Measurements from ENCODE around the gene MYMX. TPM values are rescaled to one million over a fixed set of nuclear protein-coding genes. Genes with fewer than 3 reads are reported as not detected.

MYMX gene
- total RNA-seq, 2 donors from 2014 or later: not detected

DNA sequence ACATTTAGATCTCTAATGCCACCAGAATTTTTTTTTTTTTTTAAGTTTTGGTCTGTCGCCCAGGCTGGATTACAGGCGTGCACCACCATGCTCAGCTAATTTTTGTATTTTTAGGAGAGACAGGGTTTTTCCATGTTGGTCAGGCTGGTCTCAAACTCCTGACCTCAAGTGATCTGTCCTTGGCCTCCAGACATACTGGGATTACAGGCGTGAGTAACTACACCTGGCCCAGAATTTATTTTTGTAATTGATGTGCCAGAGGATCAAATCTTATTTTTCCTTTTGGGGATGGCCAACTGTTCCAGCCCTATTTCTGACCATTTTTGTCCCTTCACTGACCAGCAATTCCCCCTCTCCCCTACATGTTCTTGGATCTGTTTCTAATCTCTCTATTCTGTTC is 18.0 kb upstream of the MYMX start:
- H3K9me3 ChIP-seq: no peaks in the 10 kb centered on the region
- H3K4me3 ChIP-seq: no peak overlapping the region
- intact Hi-C loops (cut with DNase I): no loop called here
- DNase-seq: no peak
- no peak overlapping the region for H3K9ac ChIP-seq (ENCODE audit: low read depth in 2 of 2, low read length in 2 of 2)
- no peak overlapping the region for H3K27ac ChIP-seq
- TF ChIP-seq, protein P1, sequence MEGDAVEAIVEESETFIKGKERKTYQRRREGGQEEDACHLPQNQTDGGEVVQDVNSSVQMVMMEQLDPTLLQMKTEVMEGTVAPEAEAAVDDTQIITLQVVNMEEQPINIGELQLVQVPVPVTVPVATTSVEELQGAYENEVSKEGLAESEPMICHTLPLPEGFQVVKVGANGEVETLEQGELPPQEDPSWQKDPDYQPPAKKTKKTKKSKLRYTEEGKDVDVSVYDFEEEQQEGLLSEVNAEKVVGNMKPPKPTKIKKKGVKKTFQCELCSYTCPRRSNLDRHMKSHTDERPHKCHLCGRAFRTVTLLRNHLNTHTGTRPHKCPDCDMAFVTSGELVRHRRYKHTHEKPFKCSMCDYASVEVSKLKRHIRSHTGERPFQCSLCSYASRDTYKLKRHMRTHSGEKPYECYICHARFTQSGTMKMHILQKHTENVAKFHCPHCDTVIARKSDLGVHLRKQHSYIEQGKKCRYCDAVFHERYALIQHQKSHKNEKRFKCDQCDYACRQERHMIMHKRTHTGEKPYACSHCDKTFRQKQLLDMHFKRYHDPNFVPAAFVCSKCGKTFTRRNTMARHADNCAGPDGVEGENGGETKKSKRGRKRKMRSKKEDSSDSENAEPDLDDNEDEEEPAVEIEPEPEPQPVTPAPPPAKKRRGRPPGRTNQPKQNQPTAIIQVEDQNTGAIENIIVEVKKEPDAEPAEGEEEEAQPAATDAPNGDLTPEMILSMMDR (IDR thresholded peaks at IDR 0.05): no peak
- no peaks in the 10 kb centered on the region for H3K36me3 ChIP-seq
- no peaks in the 10 kb centered on the region for H3K27me3 ChIP-seq
- H3K4me1 ChIP-seq: no peaks in the 10 kb centered on the region

- TF ChIP-seq, protein P1 (IDR thresholded peaks at IDR 0.05): no peak
- no peaks in the 10 kb centered on the region for H3K36me3 ChIP-seq
- DNase-seq: no peak
- H3K27me3 ChIP-seq: no peaks in the 10 kb centered on the region
- no peak overlapping the region for H3K27ac ChIP-seq
- intact Hi-C loops (cut with DNase I): no loop called here
- no peak overlapping the region for H3K9ac ChIP-seq (ENCODE audit: low read depth in 2 of 2, low read length in 2 of 2)
- no peaks in the 10 kb centered on the region for H3K9me3 ChIP-seq
- no peak overlapping the region for H3K4me3 ChIP-seq
- H3K4me1 ChIP-seq: no peaks in the 10 kb centered on the region
Observed at GRCh38 chr6:44199883-44200282, 16.8 kb upstream of the MYMX start.

DNA sequence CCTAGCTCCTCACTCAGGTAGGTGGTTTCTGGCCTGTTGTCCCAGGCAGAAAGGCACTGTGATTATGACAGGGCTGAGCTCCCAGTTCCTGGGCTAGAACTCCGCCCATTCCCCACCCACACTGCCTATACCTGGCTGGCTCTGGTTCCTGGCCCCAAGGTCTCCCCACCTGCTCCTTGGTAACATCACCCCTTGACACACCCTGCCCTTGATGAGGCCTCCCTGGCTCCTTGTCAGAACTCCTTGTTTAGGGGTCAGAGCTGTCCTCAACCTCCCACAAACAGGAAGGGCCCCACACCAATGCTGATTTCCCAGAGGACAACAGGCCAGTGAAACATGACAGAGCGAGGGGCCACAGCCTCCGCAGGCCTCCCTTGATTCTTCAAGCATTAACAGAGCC is 15.5 kb upstream of the MYMX start:
- no peak overlapping the region for H3K4me3 ChIP-seq
- H3K27ac ChIP-seq: no peak overlapping the region
- TF ChIP-seq, protein P1 (IDR thresholded peaks at IDR 0.05): no peak

DNA sequence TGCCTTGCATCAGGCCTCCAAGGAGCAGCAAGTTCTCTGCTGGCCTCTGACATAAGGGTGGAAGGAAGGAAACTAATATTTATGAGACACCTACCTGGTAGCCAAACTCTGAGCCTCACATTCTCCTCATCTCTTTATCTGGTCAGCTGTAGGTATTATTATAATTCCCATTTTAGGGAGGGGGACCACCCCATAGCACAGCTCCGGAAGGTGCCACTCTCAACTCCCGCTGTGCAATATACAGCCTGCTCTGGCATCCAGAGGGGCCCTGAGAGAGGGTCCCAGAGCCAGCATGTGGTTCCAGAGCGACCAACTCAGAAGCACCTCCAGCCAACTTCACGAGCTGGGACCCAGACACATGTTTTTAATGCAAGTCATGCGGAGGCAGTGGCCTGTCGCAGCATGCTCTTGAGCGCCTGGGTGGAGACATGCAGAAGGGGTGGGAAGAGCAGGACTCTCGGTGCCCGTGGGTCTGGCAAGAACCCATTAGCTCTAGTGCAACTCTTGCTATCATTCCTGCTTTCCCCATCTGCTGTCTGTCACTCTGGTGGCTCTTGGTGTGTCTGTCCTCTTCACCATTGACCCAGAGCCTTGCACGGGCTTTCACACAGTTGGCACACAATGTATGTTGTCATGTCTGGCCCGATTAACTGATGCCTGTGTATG is 15.0 kb upstream of the MYMX start:
- TF ChIP-seq, protein P1 (IDR thresholded peaks at IDR 0.05): no peak
- no peak overlapping the region for H3K4me3 ChIP-seq
- H3K4me1 ChIP-seq: no peaks in the 10 kb centered on the region
- intact Hi-C loops (cut with DNase I): no loop called here
- no peak overlapping the region for H3K9ac ChIP-seq (ENCODE audit: low read depth in 2 of 2, low read length in 2 of 2)
- no peak for DNase-seq
- no peaks in the 10 kb centered on the region for H3K36me3 ChIP-seq
- H3K27ac ChIP-seq: no peak overlapping the region
- H3K27me3 ChIP-seq: no peaks in the 10 kb centered on the region
- no peaks in the 10 kb centered on the region for H3K9me3 ChIP-seq

More for the DNA sequence above, 15.5 kb upstream of the MYMX start:
- no peaks in the 10 kb centered on the region for H3K9me3 ChIP-seq
- no peaks in the 10 kb centered on the region for H3K4me1 ChIP-seq
- H3K9ac ChIP-seq (ENCODE audit: low read depth in 2 of 2, low read length in 2 of 2): peak overlapping the region in 1 of 2 donors; percentile 76
- intact Hi-C loops (cut with DNase I): no loop called here
- H3K27me3 ChIP-seq: no peaks in the 10 kb centered on the region
- H3K36me3 ChIP-seq: no peaks in the 10 kb centered on the region
- DNase-seq: peak; percentile 82

GRCh38 chr6:44202332-44202971 is 14.3 kb upstream of the MYMX start:
- no peak overlapping the region for H3K27ac ChIP-seq
- intact Hi-C loops (cut with DNase I): no loop called here

More at GRCh38 chr6:44202332-44202971, 14.3 kb upstream of the MYMX start:
- Histone ChIP-seq H3K36me3 (no peaks in the 10 kb centered on the region), H3K27me3 (no peaks in the 10 kb centered on the region), H3K4me1 (no peaks in the 10 kb centered on the region), H3K4me3 (no peak overlapping the region), H3K9me3 (no peaks in the 10 kb centered on the region), H3K9ac (ENCODE audit: low read depth in 2 of 2, low read length in 2 of 2) (no peak overlapping the region)
- no peak for DNase-seq
- TF ChIP-seq, protein P1 (IDR thresholded peaks at IDR 0.05): no peak

Data from colonic mucosa (tissue), 4 donors.